HepG2 (cell line): ENCODE measurements around the gene SLC29A1. TPM values are rescaled to one million over a fixed set of nuclear protein-coding genes. Genes with fewer than 3 reads are reported as not detected.

Experiments used
- AGO2 ChIP-seq: fragments of 200-400 bp; formaldehyde crosslinking; optimal IDR thresholded peaks from 2 replicates; pipeline ENCODE3; 2017; ENCODE audit warnings: mild to moderate bottlenecking, low read depth, low read length, moderate library complexity
- CREB3 ChIP-seq: sonication (generic); formaldehyde crosslinking; IDR thresholded peaks from 2 replicates; pipeline ENCODE4 v1.5.0; 2020; ENCODE audit warnings: missing genetic modification reagents
- ESRRA ChIP-seq: sonication (generic); formaldehyde crosslinking; IDR thresholded peaks from 2 replicates; pipeline ENCODE4 v1.5.1; 2020; ENCODE audit warnings: mild to moderate bottlenecking, low read depth, missing genetic modification reagents
- GFI1 ChIP-seq: sonication (generic); formaldehyde crosslinking; IDR thresholded peaks from 2 replicates; pipeline ENCODE4 v1.5.0; 2020; ENCODE audit warnings: missing genetic modification reagents, mild to moderate bottlenecking, borderline replicate concordance
- KLF11 ChIP-seq: IDR thresholded peaks from 2 replicates; pipeline ENCODE4 v1.6.1; 2016; ENCODE audit warnings: missing compliant biosample characterization
- NFKBIZ ChIP-seq: IDR thresholded peaks from 2 replicates; pipeline ENCODE4 v1.6.1; 2018; ENCODE audit warnings: missing genetic modification reagents, missing compliant biosample characterization
- NR1H2 ChIP-seq: sonication (generic); formaldehyde crosslinking; IDR thresholded peaks from 2 replicates; pipeline ENCODE4 v1.8.1; 2022; ENCODE audit warnings: low read depth, missing genetic modification reagents, borderline replicate concordance
- NR3C1 ChIP-seq: sonication (generic); formaldehyde crosslinking; IDR thresholded peaks from 2 replicates; pipeline ENCODE4 v1.4.0; 2020; ENCODE audit warnings: missing genetic modification reagents
- POLR2A ChIP-seq, 2 experiments: IDR thresholded peaks; 2 replicates each; pipeline ENCODE4 v1.6.1; 2011; ENCODE audit warnings: low read depth in 2 of 2, low read length in 2 of 2, mild to moderate bottlenecking in 1 of 2, moderate library complexity in 1 of 2; ENCODE audit not compliant: insufficient read depth in 1 of 2
- RARA ChIP-seq: IDR thresholded peaks from 2 replicates; pipeline ENCODE4 v1.6.1; 2016; ENCODE audit warnings: missing genetic modification reagents, missing compliant biosample characterization
- REST ChIP-seq, 2 experiments: IDR thresholded peaks; 2 replicates each; pipeline ENCODE4 v1.6.1; 2011 to 2012; ENCODE audit warnings: low read length in 2 of 2, borderline replicate concordance in 1 of 2, low read depth in 1 of 2, mild to moderate bottlenecking in 1 of 2, moderate library complexity in 1 of 2
- TBP ChIP-seq: sonication (generic); formaldehyde crosslinking; IDR thresholded peaks from 2 replicates; pipeline ENCODE4 v1.5.0; 2020; ENCODE audit warnings: missing genetic modification reagents
- TEAD2 ChIP-seq: sonication (generic); formaldehyde crosslinking; IDR thresholded peaks from 2 replicates; pipeline ENCODE4 v1.9.0; 2021; ENCODE audit warnings: missing genetic modification reagents
- YEATS2 ChIP-seq: sonication (generic); formaldehyde crosslinking; IDR thresholded peaks from 2 replicates; pipeline ENCODE4 v1.4.0; 2020; ENCODE audit warnings: missing genetic modification reagents, borderline replicate concordance
- ZBTB2 ChIP-seq: sonication (generic); formaldehyde crosslinking; IDR thresholded peaks from 2 replicates; pipeline ENCODE4 v1.8.0; 2022; ENCODE audit warnings: low read depth, missing genetic modification reagents
- ZFP1 ChIP-seq: IDR thresholded peaks from 2 replicates; pipeline ENCODE4 v1.6.1; 2016
- ZFP90 ChIP-seq: sonication (generic); formaldehyde crosslinking; IDR thresholded peaks from 2 replicates; pipeline ENCODE4 v1.8.0; 2022; ENCODE audit warnings: missing genetic modification reagents, mild to moderate bottlenecking, inconsistent platforms, borderline replicate concordance
- ZNF343 ChIP-seq: sonication (generic); formaldehyde crosslinking; IDR thresholded peaks from 2 replicates; pipeline ENCODE4 v1.4.0; 2020; ENCODE audit warnings: mild to moderate bottlenecking, missing genetic modification reagents
- ZNF674 ChIP-seq: sonication (generic); formaldehyde crosslinking; IDR thresholded peaks from 2 replicates; pipeline ENCODE4 v1.5.0; 2020; ENCODE audit warnings: low read depth, mild to moderate bottlenecking, missing genetic modification reagents
- ZNF740 ChIP-seq: sonication (generic); formaldehyde crosslinking; IDR thresholded peaks from 2 replicates; pipeline ENCODE4 v1.4.0; 2020; ENCODE audit warnings: missing genetic modification reagents
- ZNF766 ChIP-seq: sonication (generic); formaldehyde crosslinking; IDR thresholded peaks from 2 replicates; pipeline ENCODE4 v1.5.0; 2020; ENCODE audit warnings: missing genetic modification reagents, borderline replicate concordance
- ZNF768 ChIP-seq: sonication (generic); formaldehyde crosslinking; IDR thresholded peaks from 2 replicates; pipeline ENCODE4 v1.4.0; 2020; ENCODE audit warnings: missing genetic modification reagents
- ZNF883 ChIP-seq: sonication (generic); formaldehyde crosslinking; IDR thresholded peaks from 2 replicates; pipeline ENCODE4 v1.5.1; 2020; ENCODE audit warnings: mild to moderate bottlenecking, missing genetic modification reagents; ENCODE audit errors: not compliant biosample characterization
- ZSCAN12 ChIP-seq: sonication (generic); formaldehyde crosslinking; IDR thresholded peaks from 2 replicates; pipeline ENCODE4 v1.9.0; 2021; ENCODE audit warnings: mild to moderate bottlenecking, missing genetic modification reagents
- polyA plus RNA-seq, 8 experiments: library from polyadenylated mRNA; depleted of rRNA in 3 of 8; stranded (reverse) in 7 of 8; unstranded in 1 of 8; fragments of >200 nt; fragmentation: Illumina TruSeq in 4 of 8; extraction: Trizol in 4 of 8; gene quantifications; 2 replicates each; pipeline versions ENCODE4 v1.2.1 to v1.2.3, GENCODE V29; 2011 to 2016; ENCODE audit warnings: low read depth in 4 of 8, missing spikeins in 1 of 8, mixed read lengths in 1 of 8; ENCODE audit not compliant: insufficient read depth in 1 of 8
- total RNA-seq, 5 experiments: library from RNA; depleted of rRNA; stranded (reverse); fragments of >200 nt; fragmentation: Illumina TruSeq; extraction: Trizol; gene quantifications; 2 replicates each; pipeline ENCODE4 v1.2.3, GENCODE V29; 2016; ENCODE audit warnings: low read depth in 1 of 5

SLC29A1 gene
- total and polyA plus RNA-seq, 2 of the 13 experiments (the other 11 are each of a cell fraction or from before 2014, with no cell fraction given): 43.2 to 106 TPM

GRCh38 chr6:44245912-44246662 lies 22.7 kb downstream of the SLC29A1 start (continued):
- TF ChIP-seq ZNF883 (CRISPR knock-in tag): peak; percentile 93
- TF ChIP-seq ZNF768 (CRISPR knock-in tag): peak; percentile 48
- peak; percentile 91 for TF ChIP-seq ZFP90
- peak; percentile 64; the same call in 1 of the 2 replicates for TF ChIP-seq KLF11 (CRISPR knock-in tag)
- TF ChIP-seq NR1H2: no peak
- no peak for TF ChIP-seq ZNF674
- TF ChIP-seq ZSCAN12: 0 out of 2 replicates have a peak, but pooled peaks have one; percentile 55
- peak; percentile 56; the same call in 1 of the 2 replicates for TF ChIP-seq CREB3 (CRISPR knock-in tag)
- no peak; the same call in 1 of the 2 replicates for TF ChIP-seq ESRRA (CRISPR knock-in tag)
- TF ChIP-seq ZNF740 (CRISPR knock-in tag): peak; percentile 84; the same call in 1 of the 2 replicates
- TF ChIP-seq REST (IDR thresholded peaks at IDR 0.05; ENCODE audit: borderline replicate concordance in 1 of 2, low read depth in 1 of 2, low read length in 2 of 2): no peak; a peak in 1 of 4 replicates
- TF ChIP-seq ZNF766 (CRISPR knock-in tag): peak; percentile 38
- TF ChIP-seq NR3C1: no peak
- TF ChIP-seq POLR2A (IDR thresholded peaks at IDR 0.05; ENCODE audit: insufficient read depth in 1 of 2, low read depth in 2 of 2, low read length in 2 of 2): peak in 1 of 2 experiments; percentile 37; a peak in 1 of 4 replicates
- TF ChIP-seq RARA (CRISPR knock-in tag): peak; percentile 31; the same call in 1 of the 2 replicates
- peak; percentile 73 for TF ChIP-seq ZBTB2 (CRISPR knock-in tag)
- TF ChIP-seq ZFP1 (CRISPR knock-in tag): peak; percentile 53
- no peak for TF ChIP-seq NFKBIZ
- 0 out of 2 replicates have a peak, but pooled peaks have one; percentile 2 for TF ChIP-seq ZNF343 (CRISPR knock-in tag)
- TF ChIP-seq GFI1 (CRISPR knock-in tag): peak; percentile 87
- peak; percentile 67 for TF ChIP-seq AGO2
- TF ChIP-seq TEAD2 (CRISPR knock-in tag): no peak
- TF ChIP-seq YEATS2 (CRISPR knock-in tag): peak; percentile 79
- no peak; the same call in 1 of the 2 replicates for TF ChIP-seq TBP (CRISPR knock-in tag)
